T47D (cell line): ENCODE data around the gene CD99L2.
"Not testable (repeated sequence)": the region's sequence is repeated elsewhere in the genome, so short reads cannot be mapped to it uniquely, and the experiment has no call there.

Experiments
- DNase-seq, 2 experiments: peaks; one replicate each; pipeline versions ENCODE4 v3.0.0 to v3.0.0-alpha.2; 2011 to 2012; ENCODE audit warnings: low read depth in 1 of 2, low spot score in 1 of 2
- JUND ChIP-seq: IDR thresholded peaks from 2 replicates; pipeline ENCODE4 v1.6.1; 2012; ENCODE audit warnings: low read depth
- in situ Hi-C: cut with HindIII; loops from 2 replicates; pipeline ENCODE4 v1.10.0; 2016; ENCODE audit warnings: low sequenced_read_pairs, low pct_unique_long_range_greater_than_20kb

The CD99L2 gene

DNA sequence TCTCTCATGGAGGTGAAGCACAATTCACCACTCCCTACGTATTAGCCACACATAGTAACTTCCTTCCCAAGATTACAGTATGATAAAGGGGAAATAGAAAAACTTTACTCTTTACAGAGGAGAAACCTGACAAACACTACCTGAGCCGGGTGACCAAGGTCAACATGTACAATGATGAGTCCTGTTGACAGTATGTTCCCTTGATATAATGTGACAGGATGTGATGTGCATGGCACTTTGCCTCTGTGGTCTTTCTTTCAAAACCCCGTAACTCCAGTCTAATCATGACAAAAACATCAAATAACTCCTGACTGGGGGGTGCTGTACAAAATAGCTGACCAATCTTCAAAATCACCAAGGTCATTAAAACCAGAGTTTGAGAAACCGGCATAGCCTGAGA lies 60.6 kb downstream of the CD99L2 start:
- in situ Hi-C loops = no loop called here
- TF ChIP-seq JUND = no peak
- no peak for DNase-seq

DNA sequence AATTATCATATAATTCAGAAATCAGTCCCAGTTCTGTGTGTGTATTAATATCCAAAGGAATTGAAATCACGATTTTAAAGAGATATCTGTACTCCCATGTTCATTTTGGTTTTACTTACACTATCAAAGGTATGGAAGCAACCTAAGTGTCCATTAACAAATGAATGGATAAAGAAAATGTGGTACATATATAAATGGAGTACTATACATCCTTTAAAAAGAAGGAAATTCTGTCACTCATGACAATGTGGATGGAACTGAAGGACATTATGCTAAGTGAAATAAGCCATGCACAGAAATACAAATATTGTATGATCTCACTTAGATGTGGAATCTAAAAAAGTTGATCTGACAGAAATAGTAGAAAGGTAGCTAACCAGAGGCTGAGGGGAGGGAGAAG lies 63.8 kb downstream of the CD99L2 start:
- TF ChIP-seq JUND = no peak
- no peak for DNase-seq
- in situ Hi-C loops = no loop called here

DNA sequence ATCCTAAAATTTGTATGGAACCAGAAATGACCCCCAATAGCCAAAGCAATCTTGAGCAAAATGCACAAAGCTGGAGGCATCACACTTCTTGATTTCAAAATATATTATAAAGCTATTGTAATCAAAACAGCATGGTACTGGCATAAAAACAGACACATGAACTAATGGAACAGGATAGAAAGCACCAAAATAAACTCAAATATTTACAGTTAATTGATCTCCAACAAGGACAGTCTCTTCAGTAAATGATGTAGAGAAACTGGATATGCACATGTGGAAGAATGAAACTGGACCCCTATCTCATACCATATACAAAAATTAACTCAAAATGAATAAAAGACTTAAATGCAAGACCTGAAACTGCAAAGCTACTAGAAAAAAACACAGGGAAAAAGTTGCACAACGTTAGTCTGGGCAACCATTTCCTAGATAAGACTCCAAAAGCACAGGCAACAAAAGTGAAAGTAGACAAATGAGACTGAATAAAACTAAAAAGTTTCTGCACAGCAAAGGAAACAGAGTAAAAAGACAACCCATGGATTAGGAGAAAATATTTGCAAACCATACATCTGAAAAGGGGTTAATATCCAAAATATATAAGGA lies 64.9 kb downstream of the CD99L2 start:
- in situ Hi-C loops = no loop called here

DNA sequence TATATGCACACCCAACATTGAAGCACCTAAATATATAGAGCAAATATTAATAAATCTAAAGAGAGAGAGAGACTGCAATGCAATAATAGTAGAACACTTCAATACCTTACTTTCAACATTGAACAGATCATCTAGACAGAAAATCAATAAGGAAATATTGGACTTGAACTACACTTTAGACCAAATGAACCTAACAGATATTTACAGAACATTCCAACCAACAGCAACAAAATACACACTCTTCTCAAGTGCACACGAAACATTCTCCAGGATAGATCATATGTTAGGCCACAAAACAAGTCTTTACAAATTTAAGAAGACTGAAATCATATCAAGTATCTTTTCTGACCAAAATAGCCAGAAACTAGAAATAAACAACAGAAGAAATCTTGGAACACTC lies 66.6 kb downstream of the CD99L2 start:
- no peak for DNase-seq
- in situ Hi-C loops = no loop called here
- no peak for TF ChIP-seq JUND

More for the DNA sequence above, 64.9 kb downstream of the CD99L2 start:
- DNase-seq = no peak
- no peak for TF ChIP-seq JUND

DNA sequence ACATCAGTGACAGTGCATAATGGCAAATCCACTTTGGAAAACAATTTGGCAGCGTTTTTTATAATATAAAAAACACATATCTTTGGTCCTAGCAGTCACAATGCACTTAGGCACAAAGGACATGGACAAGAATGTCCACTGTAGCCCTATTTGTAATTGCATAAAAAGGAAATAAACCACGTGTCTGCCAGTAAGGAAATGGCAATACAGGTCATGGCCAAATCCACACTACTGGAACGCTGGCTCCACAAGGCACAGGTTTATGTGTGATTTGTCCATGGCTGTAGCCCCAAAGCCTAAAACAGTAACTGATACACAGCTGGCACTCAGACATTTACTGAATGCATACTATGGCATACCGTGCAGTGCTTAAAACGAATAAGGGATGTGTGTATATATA lies 69.7 kb downstream of the CD99L2 start:
- TF ChIP-seq JUND = no peak
- DNase-seq = no peak
- in situ Hi-C loops = no loop called here

DNA sequence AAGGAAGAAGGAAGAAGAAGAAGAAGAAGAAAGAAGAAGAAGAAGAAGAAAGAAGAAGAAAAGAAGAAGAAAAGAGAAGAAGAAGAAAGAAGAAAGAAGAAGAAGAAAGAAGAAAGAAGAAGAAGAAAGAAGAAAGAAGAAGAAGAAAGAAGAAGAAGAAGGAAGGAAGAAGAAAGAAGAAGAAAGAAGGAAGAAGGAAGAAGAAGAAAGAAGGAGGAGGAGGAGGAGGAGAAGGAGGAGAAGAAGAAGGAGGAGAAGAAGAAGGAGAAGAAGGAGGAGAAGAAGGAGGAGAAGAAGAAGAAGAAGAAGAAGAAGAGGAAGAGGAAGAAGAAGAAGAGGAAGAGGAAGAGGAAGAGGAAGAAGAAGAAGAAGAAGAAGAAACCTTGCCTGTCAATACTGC lies 74.1 kb downstream of the CD99L2 start:
- in situ Hi-C loops, DNase-seq: not testable (repeated sequence)

DNA sequence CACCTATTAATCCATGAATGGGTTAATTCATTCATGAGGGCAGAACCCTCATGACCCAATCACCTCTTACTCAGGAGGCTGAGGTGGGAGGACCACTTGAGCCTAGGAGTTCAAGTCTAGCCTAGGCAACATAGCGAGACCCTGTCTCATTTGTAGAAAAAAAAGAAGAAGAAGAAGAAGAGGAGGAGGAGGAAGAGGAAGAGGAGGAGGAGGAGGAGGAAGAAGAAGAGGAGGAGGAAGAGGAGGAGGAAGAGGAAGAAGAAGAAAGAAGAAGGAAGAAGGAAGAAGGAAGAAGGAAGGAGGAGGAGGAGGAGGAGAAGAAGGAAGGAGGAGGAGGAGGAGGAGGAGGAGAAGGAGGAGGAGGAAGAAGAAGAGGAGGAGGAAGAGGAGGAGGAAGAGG lies 74.6 kb downstream of the CD99L2 start:
- in situ Hi-C loops, DNase-seq: not testable (repeated sequence)

DNA sequence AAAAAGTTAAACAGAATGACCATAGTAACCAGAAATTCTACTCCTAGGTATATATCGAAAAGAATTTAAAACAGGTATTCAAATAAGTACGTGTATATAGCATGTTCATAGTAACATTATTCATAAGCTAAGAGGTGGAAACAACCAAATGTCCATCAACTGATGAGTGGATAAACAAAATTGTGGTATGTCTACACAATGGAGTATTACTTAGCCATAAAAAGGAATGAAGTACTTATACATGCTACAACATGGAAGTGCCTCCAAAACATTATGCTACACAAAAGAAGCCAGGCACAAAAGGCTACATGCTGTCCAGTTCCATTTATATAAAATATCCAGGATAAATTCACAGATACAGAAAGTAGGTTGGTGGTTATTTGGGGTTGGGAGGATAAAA lies 76.5 kb downstream of the CD99L2 start:
- no peak for DNase-seq
- TF ChIP-seq JUND = no peak
- in situ Hi-C loops = no loop called here

DNA sequence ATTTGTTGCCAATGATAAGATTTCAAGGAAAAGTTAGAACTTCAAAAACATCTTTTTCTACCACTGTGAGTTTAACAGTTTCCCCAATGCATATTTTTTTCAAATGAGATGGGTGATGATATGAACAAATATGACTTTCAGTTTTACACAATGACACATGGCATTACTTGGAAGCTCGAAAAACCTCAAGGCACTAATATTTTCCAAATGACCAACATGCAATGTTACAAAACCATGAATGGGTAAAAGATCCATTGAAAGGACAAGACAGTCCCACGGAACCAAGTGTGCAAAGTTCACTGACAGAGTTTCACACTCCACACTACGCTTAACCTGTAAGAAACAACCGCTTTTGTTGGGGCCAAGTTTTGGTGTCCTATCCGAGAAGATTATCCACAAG lies 84.5 kb downstream of the CD99L2 start:
- no peak for DNase-seq
- no peak for TF ChIP-seq JUND
- in situ Hi-C loops = no loop called here

DNA sequence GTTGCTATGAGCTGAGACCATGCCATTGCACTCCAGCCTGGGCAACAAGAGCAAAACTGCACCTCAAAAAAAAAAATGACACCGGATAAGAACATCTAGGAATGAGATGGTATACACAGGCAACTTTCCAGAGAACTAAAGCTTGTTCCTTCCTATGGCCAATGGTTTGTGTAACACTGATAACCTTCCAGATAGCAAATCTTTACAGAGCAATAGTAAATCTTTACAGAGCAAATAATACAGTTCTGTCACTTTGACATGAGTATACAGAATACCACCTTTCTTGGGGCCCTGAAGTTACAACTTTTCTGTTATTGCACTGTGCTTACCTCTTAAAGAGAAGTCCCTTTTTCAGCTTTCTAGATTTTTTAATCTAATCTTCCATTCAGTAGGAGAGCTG lies 91.6 kb downstream of the CD99L2 start:
- in situ Hi-C loops = no loop called here
- DNase-seq = no peak
- no peak for TF ChIP-seq JUND

DNA sequence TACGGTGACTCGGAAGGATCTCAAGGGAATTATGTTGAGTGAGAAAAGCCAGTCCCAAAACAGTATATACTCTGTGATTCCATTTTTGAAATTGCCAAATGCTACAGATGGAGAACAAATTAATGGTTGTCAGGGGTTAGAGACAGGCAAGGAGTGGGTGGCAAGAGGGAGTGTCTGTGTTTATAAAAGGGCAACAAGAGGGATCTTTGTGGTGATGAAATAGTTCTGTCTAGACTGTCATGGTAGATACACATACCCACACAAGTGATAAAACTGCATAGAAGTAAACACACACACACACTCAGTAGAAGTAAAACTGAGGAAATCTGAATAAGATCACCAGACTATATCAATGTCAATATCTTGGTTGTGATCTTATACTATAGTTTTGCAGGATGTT lies 92.7 kb downstream of the CD99L2 start:
- in situ Hi-C loops = no loop called here
- no peak for TF ChIP-seq JUND
- no peak for DNase-seq

DNA sequence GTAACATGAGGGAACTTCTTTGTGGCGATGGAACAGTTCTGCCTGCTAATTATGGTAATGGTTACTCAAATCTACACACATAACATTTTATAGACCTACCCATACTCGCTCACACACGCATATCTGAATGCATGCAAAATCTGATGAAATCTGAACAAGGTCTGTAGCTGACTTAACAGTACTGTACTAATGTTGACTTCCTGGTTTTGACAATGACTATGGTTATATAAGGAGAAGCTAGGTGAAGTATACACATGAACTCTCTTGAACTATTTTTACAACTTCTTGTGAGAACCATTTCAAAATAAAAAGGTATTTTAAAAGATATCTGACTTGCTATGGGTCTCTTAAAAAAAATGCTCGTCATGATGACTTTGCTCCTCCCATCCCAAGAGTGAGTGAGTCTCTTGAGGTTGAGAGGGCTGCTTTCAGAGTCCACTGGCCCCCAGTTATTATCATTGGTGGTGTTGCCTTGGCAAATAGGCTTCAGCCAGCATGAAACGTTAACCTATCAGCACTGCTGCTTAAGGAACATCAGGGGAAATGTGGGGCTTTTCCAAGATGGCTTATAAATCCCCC lies 105.4 kb downstream of the CD99L2 start:
- in situ Hi-C loops = no loop called here

DNA sequence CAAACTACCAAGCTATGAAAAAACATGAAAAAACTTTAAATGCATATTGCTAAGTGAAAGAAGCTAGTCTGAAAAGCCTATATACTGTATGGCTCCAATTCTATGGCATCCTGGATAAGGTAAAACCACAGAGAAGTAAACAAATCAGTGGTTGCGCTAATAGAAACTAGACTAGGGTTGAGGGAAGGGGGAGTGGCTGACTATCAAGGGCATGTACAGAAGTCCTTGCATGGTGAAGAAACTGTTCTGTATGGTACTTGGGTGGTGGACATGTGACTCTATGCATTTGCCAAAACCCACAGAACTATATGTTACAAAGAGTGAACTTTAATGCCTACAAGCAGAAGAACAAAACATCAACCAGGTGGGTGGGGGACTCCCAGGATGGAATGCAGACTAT lies 108.4 kb downstream of the CD99L2 start:
- DNase-seq = no peak
- in situ Hi-C loops = no loop called here
- no peak for TF ChIP-seq JUND

More for the DNA sequence above, 105.4 kb downstream of the CD99L2 start:
- no peak for DNase-seq
- TF ChIP-seq JUND = no peak

DNA sequence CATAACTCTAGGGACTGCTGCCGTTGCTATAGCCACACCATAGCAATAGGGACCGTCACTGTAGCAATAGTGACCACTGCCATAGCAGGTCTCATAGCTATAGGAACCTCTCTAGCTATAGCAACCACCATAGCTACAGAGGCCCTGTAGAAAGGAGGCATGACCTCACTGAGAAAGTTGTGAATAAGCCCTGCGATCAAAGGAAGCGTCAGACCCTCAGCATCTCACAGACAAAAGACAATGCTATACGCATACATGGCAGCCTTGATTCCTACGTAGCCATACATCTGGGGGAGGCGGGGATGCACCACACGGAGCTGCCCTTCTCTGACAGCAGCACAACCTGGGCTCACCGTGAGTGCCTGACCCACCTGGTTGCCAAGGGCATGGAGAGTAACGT lies 116.8 kb downstream of the CD99L2 start:
- in situ Hi-C loops = no loop called here
- TF ChIP-seq JUND = no peak
- no peak for DNase-seq

DNA sequence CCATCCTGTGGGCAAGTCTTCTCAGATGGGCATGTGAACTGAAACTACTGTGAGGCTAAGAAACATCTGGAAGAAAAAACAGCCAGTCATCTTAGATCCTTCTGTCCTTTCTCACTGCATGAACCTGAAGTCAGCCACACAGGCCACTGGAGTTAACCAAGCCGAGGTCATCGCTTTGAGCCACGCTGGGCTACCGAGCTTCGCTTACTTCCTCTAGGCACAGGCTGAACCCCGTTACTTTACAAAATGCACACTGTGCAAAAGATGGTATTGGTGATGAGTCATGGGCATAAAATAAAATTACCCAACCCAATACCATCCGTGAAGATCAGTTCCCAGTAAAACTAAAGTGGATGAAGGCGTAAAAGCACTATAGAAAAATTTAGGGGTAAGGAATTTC lies 119.1 kb downstream of the CD99L2 start:
- in situ Hi-C loops = no loop called here
- no peak for DNase-seq
- TF ChIP-seq JUND = no peak
